ENCODE results near the gene CALM3.
A peak's percentile ranks its signal among the peaks of the same experiment; 100 is the strongest.
"Not testable (repeated sequence)": the region's sequence is repeated elsewhere in the genome, so short reads cannot be mapped to it uniquely, and the experiment has no call there.

The CALM3 gene

GRCh38 chr19:46616631-46617322 lies 15.6 kb downstream of the CALM3 start:
- DNase-seq (ENCODE audit: low read depth) = no peak

DNA sequence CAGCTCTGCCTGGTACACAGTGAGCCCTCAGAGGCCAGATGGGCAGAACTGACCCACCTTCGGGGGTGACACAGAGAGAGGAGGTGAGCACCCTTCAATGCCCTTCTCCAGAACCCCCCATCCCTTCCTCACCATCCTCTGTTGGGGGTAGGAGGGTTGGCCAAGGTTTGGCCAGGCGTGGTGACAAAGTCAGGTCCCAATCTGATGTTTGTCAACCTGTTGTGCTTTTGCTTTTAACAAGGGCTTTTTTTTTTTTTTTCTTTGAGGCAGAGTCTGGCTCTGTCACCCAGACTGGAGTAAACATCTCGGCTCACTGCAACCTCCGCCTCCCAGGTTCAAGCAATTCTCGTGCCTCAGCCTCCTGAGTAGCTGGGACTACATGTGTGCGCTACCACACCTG lies 16.5 kb downstream of the CALM3 start:
- no peak for DNase-seq (ENCODE audit: low read depth)

GRCh38 chr19:46618670-46619231 lies 17.6 kb downstream of the CALM3 start:
- no peak for DNase-seq (ENCODE audit: low read depth)

DNA sequence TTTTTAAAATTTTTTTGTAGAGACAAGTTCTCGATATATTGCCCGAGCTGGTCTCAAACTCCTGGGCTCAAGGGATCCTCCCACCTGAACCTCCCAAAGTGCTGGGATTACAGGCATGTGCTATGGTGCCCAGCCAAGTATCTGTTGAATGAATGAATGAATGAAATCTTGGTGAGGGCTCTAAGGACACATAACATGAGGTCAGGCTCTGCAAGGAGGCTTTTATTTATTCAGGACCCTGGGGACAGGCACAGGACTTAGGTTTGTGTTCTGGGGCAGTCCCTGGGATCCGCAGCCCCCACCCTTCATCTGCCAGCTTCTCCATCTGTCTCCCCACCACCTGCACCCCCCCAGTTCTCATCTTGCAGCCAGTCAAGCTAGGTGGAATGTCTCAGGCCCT lies 19.1 kb downstream of the CALM3 start:
- no peak for DNase-seq (ENCODE audit: low read depth)

DNA sequence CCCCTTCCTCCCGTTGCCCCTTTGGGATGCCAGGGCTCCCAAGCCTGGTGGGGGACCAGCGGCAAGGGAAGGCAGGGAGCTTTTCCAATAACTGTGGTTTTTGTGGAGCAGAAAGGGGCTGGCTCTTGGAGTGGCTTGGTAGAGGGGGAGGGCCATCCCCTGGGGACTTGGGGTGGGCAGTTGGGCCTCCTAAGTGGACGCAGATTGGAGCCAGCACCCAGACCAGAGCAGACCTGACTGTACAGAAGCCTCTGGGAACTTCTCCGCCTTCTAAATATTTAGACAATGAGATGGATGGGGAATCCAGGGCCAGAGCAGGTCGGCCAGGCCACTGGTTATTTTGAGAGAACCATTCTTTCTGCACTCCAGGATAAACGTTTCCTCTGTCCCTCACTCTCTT lies 19.6 kb downstream of the CALM3 start:
- DNase-seq (ENCODE audit: low read depth) = no peak

DNA sequence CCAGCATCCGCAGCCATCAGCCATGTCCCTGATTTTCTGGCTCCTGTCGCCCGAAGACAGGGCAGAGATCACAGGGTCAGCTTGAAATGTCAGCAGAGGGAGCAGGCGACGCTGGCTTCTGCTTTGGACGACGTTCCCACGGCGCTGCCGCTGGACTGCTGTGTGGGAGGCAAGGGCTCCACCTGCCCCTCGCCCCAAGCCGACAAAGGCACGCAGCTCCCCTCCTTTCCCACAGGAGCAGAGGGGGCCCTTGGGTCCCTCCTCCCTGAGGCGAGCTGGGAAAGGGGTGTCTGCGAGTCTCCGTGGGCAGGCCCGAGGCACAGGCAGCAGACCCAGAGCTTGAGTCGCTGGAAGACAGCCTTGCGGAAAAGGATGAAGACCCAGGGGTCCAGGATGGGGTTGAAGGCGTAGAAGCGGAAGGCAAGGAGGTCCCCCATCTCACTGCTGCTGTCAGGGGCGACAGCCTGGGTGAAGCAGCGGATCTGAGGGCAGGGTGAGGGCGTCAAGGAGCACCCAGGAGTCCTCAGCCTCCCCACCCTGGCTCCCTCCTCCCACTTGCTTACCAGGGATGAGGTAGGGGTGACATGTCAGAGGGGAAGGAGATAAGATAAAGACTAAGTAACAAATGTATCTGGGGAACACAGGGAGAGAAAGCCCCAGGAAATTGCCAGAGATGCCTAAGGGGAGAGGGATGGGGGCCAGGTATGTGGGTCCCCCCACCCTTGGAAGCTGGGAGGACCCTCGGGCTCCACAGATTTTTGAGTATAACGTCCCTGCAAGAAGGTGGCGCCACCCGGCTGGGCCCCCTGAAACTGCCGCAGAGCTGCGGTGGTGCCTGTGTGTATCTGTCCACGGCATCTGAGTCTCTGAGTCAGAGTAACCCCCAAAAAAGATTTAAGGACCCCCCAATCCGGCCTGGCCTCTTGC lies 20.3 kb downstream of the CALM3 start:
- no peak for DNase-seq (ENCODE audit: low read depth)

DNA sequence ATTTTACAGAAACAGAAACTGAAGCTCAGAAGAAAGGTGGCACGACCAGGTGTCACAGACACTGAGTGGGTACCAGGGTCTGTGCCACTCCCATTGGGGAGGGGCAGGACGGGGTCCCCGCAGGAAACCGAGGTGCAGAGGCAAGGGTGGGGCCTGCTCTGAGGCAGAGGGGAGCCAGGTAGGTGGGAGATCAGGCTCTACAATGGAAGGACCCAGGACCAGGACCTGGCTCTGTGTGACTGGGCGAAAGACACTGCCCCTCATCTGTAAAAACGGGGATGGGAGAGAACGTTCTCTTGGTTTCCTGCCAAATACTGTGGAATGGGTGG lies 21.0 kb downstream of the CALM3 start:
- DNase-seq (ENCODE audit: low read depth) = no peak

DNA sequence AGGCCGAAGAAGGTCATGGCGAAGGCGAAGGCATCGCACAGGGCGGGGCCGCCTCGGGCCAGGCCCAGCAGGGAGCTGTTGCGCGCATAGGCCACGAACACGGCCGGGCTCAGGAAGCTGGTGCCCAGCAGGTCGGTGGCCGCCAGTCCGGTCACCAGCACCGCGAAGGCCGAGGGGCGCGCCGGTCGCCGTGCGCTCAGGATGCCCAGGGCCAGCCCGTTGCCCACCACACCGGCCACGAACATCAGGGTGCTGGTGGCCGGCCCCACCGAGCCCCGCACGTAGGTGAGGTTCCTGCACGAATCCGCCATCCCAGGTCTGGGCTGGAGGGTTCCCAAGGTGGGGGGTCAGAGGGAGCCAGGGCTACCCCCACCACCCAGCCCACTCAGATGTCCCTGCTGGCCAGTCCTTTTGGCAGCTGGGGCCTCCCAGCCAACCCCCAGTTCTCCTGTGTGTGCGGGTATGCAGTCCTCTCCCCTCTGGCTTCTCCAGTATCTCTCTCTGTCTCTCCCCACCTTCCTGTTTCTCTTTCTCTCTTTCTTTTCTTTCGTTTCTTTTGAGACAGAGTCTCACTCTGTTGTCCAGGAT lies 22.9 kb downstream of the CALM3 start:
- no peak for DNase-seq (ENCODE audit: low read depth)

DNA sequence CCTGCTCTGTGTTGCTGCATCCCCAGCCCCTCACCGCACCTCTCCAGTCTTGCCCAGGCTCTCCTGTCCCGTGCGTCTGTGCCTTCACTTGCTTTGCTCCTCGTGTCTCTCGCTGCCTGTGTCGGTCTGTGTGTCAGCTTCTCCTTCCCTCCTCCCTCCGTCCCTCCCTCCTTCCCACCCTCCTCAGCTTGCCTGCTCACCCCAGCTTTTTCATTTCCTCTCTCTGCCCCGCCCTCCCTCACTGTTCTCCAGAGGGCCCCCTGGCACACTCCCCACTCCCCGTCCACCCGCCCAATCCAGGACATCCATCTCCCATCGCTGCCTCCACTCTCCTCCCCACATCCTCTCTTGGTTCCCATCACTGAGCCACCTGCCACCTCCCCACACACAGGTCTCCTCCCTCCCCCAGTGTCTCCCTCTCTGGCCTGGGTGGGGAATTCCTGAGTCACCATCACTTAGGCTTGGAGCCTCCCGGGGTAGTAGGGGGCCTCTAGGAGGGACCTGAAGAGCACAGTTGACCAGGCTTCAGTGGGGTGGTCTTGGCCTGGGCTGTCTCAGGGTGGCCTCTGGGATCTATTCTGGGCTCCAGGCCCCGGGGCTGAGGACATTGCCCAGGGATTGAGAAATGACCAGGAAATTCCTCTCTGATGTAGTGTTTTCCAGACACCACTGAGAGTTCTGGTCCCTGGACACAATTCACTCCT lies 24.0 kb downstream of the CALM3 start, which contains the start of gene PTGIR:
Gene PTGIR, minus strand, starts transcription at position 132 of the 704 bp plus-strand sequence. CDS start 864 bp downstream, outside the sequence.
- no peak for DNase-seq (ENCODE audit: low read depth)

GRCh38 chr19:46625731-46626130 lies 24.6 kb downstream of the CALM3 start:
- DNase-seq (ENCODE audit: low read depth) = no peak

GRCh38 chr19:46626446-46626845 lies 25.3 kb downstream of the CALM3 start:
- DNase-seq (ENCODE audit: low read depth) = no peak

- DNase-seq (ENCODE audit: low read depth) = not testable (repeated sequence)
These were observed 27.8 kb downstream of the CALM3 start for GRCh38 chr19:46628970-46629369.

GRCh38 chr19:46629546-46630025 lies 28.5 kb downstream of the CALM3 start:
- no peak for DNase-seq (ENCODE audit: low read depth)

GRCh38 chr19:46630586-46631205 lies 29.6 kb downstream of the CALM3 start:
- DNase-seq (ENCODE audit: low read depth) = no peak

GRCh38 chr19:46631481-46631880 lies 30.4 kb downstream of the CALM3 start:
- no peak for DNase-seq (ENCODE audit: low read depth)

DNA sequence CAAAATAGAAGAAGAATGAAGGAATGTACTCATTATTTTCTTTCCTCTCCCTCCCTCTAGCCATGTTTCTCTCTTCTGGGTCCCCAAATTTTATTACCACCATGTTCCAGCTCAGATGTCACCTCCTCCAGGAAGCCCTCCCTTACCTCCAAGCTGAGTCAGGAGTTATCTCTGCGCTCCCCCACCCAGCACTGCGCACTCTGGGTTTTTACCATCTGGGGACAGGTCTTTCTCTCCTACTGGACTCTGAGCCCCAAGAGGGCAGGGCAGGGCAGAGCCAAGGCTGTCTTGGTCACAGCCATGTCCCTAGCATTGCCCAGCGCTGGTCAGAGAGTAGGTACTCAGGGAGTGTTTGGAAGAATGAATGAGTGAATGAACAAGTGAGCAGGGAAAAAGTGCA lies 32.0 kb downstream of the CALM3 start:
- DNase-seq (ENCODE audit: low read depth) = no peak

DNA sequence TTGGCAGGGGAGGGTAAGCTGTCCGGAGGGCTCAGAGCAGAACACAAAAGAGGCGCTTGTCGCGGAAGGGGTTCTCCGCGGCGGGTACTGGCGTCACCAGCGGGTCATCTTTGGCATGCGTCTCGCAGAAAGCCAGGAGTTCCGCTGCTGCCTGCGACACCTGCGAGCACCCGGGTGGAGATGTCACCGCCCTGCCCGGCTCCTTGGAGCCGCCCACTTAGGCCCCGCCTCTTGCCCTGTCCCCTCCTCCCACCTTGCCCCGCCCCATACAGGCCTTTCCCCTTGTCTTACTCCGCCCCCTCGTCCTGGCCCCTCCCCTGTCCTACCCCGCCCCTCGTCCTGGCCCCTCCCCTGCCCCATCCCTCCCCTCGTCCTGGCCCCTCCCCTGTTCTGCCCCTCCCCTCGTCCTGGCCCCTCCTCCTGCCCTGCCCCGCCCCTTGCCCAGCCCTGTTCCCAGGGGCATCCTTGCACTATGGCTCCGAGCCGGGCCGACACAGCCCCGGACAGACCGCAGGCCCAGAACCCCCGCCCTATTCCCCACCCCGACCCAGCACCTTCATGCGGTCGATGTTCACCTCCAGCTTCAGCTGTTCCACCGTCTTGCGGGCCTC lies 33.0 kb downstream of the CALM3 start:
- DNase-seq (ENCODE audit: low read depth) = peak; percentile 93

DNA sequence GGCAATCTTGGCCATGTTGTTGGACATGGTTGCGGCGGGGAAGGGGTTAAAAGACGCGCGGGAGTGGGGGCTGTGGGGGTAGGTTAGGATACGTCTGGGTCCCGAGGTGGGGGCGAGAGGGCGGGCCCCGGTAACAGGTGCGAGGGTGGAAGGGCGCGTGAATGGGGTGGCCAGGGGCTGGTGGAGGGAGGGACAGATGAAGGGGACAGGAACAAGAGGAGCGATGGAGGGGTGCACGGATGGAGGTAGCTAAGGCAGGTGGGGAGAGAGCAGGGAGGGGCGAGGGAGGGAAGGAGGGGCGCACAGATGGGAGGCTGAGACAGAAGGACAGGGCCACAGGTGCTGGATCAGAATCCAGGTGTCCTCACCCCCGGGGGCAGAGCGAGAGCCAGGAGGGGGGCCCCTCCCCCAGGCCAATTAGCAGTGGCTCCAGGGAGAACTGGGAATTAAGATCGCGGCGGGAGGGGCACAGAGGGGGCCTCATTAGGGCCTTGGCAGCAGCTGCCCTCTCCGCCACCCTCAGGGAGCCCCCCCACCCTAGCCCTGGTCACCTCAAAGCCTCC lies 33.6 kb downstream of the CALM3 start:
- DNase-seq (ENCODE audit: low read depth) = no peak

- DNase-seq (ENCODE audit: low read depth) = no peak
These were observed 35.0 kb downstream of the CALM3 start, which contains the start of gene GNG8 for GRCh38 chr19:46635920-46636761. GNG8 (minus strand) TSS chr19:46636202; CDS start chr19:46634682, 1,520 bp downstream.

DNA sequence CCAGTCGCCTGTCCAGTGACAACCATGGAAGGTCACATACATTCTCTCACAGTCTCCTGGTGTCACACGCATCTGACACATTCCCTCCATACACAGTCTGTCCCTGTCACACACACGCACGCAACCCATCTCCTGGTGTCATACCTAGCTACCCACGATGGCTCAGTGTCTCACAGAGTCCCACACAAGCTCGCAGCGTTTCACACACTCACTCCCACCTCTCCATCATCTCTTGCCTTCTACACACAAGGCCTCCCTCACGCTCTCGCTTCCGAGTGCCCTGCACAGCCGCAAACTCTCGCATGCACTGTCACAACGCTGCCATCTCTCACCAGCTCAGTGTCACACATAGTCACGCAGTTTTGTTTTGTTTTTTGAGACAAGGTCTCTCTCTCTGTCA lies 36.1 kb downstream of the CALM3 start:
- DNase-seq (ENCODE audit: low read depth) = no peak
